NCI-H2107 treated with DMSO at 0.1 percent for 48 hours (cell line): ENCODE data around the gene CRISPLD2.

Experiments
- DNase-seq: peaks from one replicate; lab custom pipeline; 2025; ENCODE audit not compliant: unreplicated experiment; lab: John Stamatoyannopoulos, UW

The CRISPLD2 gene

GRCh38 chr16:84879569-84880487 is 60.0 kb downstream of the CRISPLD2 start:
- no peak for DNase-seq

GRCh38 chr16:84881702-84882521 is 62.1 kb downstream of the CRISPLD2 start:
- DNase-seq: no peak

GRCh38 chr16:84883301-84883700 is 63.5 kb downstream of the CRISPLD2 start:
- no peak for DNase-seq

GRCh38 chr16:84884246-84884595 is 64.4 kb downstream of the CRISPLD2 start:
- DNase-seq: no peak

GRCh38 chr16:84884596-84885341 is 65.0 kb downstream of the CRISPLD2 start:
- no peak for DNase-seq

- DNase-seq: no peak
Observed at GRCh38 chr16:84885342-84885910, 65.6 kb downstream of the CRISPLD2 start.

- no peak for DNase-seq
Observed at GRCh38 chr16:84886497-84887090, 66.8 kb downstream of the CRISPLD2 start.

GRCh38 chr16:84887207-84887606 is 67.4 kb downstream of the CRISPLD2 start:
- no peak for DNase-seq

GRCh38 chr16:84888450-84888849 is 68.7 kb downstream of the CRISPLD2 start:
- DNase-seq: no peak

GRCh38 chr16:84889066-84889465 is 69.3 kb downstream of the CRISPLD2 start:
- no peak for DNase-seq

GRCh38 chr16:84890427-84890826 is 70.6 kb downstream of the CRISPLD2 start:
- DNase-seq: no peak

- DNase-seq: no peak
Observed at GRCh38 chr16:84891149-84891795, 71.5 kb downstream of the CRISPLD2 start.

GRCh38 chr16:84892097-84892496 is 72.3 kb downstream of the CRISPLD2 start:
- DNase-seq: no peak

GRCh38 chr16:84893467-84893848 is 73.7 kb downstream of the CRISPLD2 start:
- DNase-seq: no peak

GRCh38 chr16:84893849-84894599 is 74.2 kb downstream of the CRISPLD2 start:
- DNase-seq: no peak

GRCh38 chr16:84895016-84895415 is 75.2 kb downstream of the CRISPLD2 start:
- no peak for DNase-seq

- no peak for DNase-seq
Observed at GRCh38 chr16:84896847-84897246, 77.1 kb downstream of the CRISPLD2 start.

- no peak for DNase-seq
Observed at GRCh38 chr16:84897911-84898377, 78.2 kb downstream of the CRISPLD2 start.

- no peak for DNase-seq
Observed at GRCh38 chr16:84898447-84898846, 78.7 kb downstream of the CRISPLD2 start.
